Measurements from ENCODE around the gene FOSL1. TPM values are rescaled to one million over a fixed set of nuclear protein-coding genes. Genes with fewer than 3 reads are reported as not detected.

FOSL1 gene
- total RNA-seq, 1 experiment from 2014 or later: 186 TPM

- Histone ChIP-seq H3K27ac (ENCODE audit: low read length) (peak overlapping the region; percentile 98), H3K4me1 (ENCODE audit: control insufficient read depth, insufficient read depth, low read length) (peaks cover 46% of the 10 kb centered on the region), H3K36me3 (ENCODE audit: control insufficient read depth, insufficient read depth, low read length) (peaks cover 3% of the 10 kb centered on the region; the same call in 1 of the 2 replicates), H3K27me3 (ENCODE audit: control insufficient read depth, insufficient read depth, low read length) (no peaks in the 10 kb centered on the region), H3K9me3 (ENCODE audit: control insufficient read depth, insufficient read depth, low read depth, low read length) (no peaks in the 10 kb centered on the region), H3K4me3 (ENCODE audit: low read depth in 2 of 2, low read length in 2 of 2) (peak overlapping the region; percentile 84 to 91)
- 0 out of 2 replicates have a peak, but pooled peaks have one; percentile 55 for TF ChIP-seq SIN3A (IDR thresholded peaks at IDR 0.05; ENCODE audit: borderline replicate concordance, insufficient read depth, low read depth, low read length)
- TF ChIP-seq TCF7L2 (IDR thresholded peaks at IDR 0.05; ENCODE audit: low read depth, low read length): no peak
- ChIA-PET POLR2A (no interaction called here), CTCF (no interaction called here)
- intact Hi-C loops (cut with micrococcal nuclease; ENCODE audit: unreplicated experiment) (no loop called here), in situ Hi-C loops (cut with HindIII; ENCODE audit: low pct_unique_long_range_greater_than_20kb, low sequenced_read_pairs) (no loop called here)
- DNase-seq (ENCODE audit: low read depth, low spot score) (no peak), ATAC-seq (no peak)
- no TSS peak for BruUV-seq (replicated peaks)
Observed at GRCh38 chr11:65920372-65920802, 20.2 kb upstream of the FOSL1 start.

GRCh38 chr11:65919573-65920371 lies 19.6 kb upstream of the FOSL1 start:
- Histone ChIP-seq H3K27ac (ENCODE audit: low read length) (peak overlapping the region; percentile 98), H3K9me3 (ENCODE audit: control insufficient read depth, insufficient read depth, low read depth, low read length) (no peaks in the 10 kb centered on the region), H3K4me3 (ENCODE audit: low read depth in 2 of 2, low read length in 2 of 2) (peak overlapping the region; percentile 84 to 91), H3K27me3 (ENCODE audit: control insufficient read depth, insufficient read depth, low read length) (no peaks in the 10 kb centered on the region), H3K4me1 (ENCODE audit: control insufficient read depth, insufficient read depth, low read length) (peaks cover 50% of the 10 kb centered on the region), H3K36me3 (ENCODE audit: control insufficient read depth, insufficient read depth, low read length) (peaks cover 3% of the 10 kb centered on the region; the same call in 1 of the 2 replicates)
- in situ Hi-C loops (cut with HindIII; ENCODE audit: low pct_unique_long_range_greater_than_20kb, low sequenced_read_pairs): no loop called here
- intact Hi-C loops (cut with micrococcal nuclease; ENCODE audit: unreplicated experiment): no loop called here
- BruUV-seq (replicated peaks): TSS peak; percentile 89
- ChIA-PET POLR2A (no interaction called here), CTCF (no interaction called here)
- no peak for DNase-seq (ENCODE audit: low read depth, low spot score)
- TF ChIP-seq, protein P1, sequence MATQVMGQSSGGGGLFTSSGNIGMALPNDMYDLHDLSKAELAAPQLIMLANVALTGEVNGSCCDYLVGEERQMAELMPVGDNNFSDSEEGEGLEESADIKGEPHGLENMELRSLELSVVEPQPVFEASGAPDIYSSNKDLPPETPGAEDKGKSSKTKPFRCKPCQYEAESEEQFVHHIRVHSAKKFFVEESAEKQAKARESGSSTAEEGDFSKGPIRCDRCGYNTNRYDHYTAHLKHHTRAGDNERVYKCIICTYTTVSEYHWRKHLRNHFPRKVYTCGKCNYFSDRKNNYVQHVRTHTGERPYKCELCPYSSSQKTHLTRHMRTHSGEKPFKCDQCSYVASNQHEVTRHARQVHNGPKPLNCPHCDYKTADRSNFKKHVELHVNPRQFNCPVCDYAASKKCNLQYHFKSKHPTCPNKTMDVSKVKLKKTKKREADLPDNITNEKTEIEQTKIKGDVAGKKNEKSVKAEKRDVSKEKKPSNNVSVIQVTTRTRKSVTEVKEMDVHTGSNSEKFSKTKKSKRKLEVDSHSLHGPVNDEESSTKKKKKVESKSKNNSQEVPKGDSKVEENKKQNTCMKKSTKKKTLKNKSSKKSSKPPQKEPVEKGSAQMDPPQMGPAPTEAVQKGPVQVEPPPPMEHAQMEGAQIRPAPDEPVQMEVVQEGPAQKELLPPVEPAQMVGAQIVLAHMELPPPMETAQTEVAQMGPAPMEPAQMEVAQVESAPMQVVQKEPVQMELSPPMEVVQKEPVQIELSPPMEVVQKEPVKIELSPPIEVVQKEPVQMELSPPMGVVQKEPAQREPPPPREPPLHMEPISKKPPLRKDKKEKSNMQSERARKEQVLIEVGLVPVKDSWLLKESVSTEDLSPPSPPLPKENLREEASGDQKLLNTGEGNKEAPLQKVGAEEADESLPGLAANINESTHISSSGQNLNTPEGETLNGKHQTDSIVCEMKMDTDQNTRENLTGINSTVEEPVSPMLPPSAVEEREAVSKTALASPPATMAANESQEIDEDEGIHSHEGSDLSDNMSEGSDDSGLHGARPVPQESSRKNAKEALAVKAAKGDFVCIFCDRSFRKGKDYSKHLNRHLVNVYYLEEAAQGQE (IDR thresholded peaks at IDR 0.05; ENCODE audit: insufficient read depth in 1 of 2, low read depth in 2 of 2, low read length in 1 of 2): no peak
- TF ChIP-seq TCF7L2 (IDR thresholded peaks at IDR 0.05; ENCODE audit: low read depth, low read length): no peak
- no peak; the same call in 1 of the 2 replicates for TF ChIP-seq POLR2AphosphoS5 (IDR thresholded peaks at IDR 0.05; ENCODE audit: low read depth, low read length)
- TF ChIP-seq, protein P2, sequence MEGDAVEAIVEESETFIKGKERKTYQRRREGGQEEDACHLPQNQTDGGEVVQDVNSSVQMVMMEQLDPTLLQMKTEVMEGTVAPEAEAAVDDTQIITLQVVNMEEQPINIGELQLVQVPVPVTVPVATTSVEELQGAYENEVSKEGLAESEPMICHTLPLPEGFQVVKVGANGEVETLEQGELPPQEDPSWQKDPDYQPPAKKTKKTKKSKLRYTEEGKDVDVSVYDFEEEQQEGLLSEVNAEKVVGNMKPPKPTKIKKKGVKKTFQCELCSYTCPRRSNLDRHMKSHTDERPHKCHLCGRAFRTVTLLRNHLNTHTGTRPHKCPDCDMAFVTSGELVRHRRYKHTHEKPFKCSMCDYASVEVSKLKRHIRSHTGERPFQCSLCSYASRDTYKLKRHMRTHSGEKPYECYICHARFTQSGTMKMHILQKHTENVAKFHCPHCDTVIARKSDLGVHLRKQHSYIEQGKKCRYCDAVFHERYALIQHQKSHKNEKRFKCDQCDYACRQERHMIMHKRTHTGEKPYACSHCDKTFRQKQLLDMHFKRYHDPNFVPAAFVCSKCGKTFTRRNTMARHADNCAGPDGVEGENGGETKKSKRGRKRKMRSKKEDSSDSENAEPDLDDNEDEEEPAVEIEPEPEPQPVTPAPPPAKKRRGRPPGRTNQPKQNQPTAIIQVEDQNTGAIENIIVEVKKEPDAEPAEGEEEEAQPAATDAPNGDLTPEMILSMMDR (IDR thresholded peaks at IDR 0.05): no peak
- no peak for TF ChIP-seq SIN3A (IDR thresholded peaks at IDR 0.05; ENCODE audit: borderline replicate concordance, insufficient read depth, low read depth, low read length)
- peak; percentile 27 for ATAC-seq

GRCh38 chr11:65919141-65919572 lies 19.0 kb upstream of the FOSL1 start, which contains the start of gene DRAP1:
TSS of gene DRAP1 (plus strand) at chr11:65919426. CDS start at chr11:65919502, 76 bp downstream.
- no peaks in the 10 kb centered on the region for H3K9me3 ChIP-seq (ENCODE audit: control insufficient read depth, insufficient read depth, low read depth, low read length)
- no peak for DNase-seq (ENCODE audit: low read depth, low spot score)
- H3K27ac ChIP-seq (ENCODE audit: low read length): peak within 1 kb of the TSS; percentile 99
- intact Hi-C loops (cut with micrococcal nuclease; ENCODE audit: unreplicated experiment) (no loop called here), in situ Hi-C loops (cut with HindIII; ENCODE audit: low pct_unique_long_range_greater_than_20kb, low sequenced_read_pairs) (no loop called here)
- H3K4me1 ChIP-seq (ENCODE audit: control insufficient read depth, insufficient read depth, low read length): peaks cover 54% of the 10 kb centered on the region
- POLR2A ChIA-PET: no interaction called here
- peaks cover 3% of the 10 kb centered on the region; the same call in 1 of the 2 replicates for H3K36me3 ChIP-seq (ENCODE audit: control insufficient read depth, insufficient read depth, low read length)
- CTCF ChIA-PET: no interaction called here
- TF ChIP-seq, protein P2 (IDR thresholded peaks at IDR 0.05): no peak
- peak; percentile 96 for TF ChIP-seq SIN3A (IDR thresholded peaks at IDR 0.05; ENCODE audit: borderline replicate concordance, insufficient read depth, low read depth, low read length)
- TF ChIP-seq POLR2AphosphoS5 (IDR thresholded peaks at IDR 0.05; ENCODE audit: low read depth, low read length): peak; percentile 83
- BruUV-seq (replicated peaks): no TSS peak
- ATAC-seq: peak; percentile 75
- H3K4me3 ChIP-seq (ENCODE audit: low read depth in 2 of 2, low read length in 2 of 2): peak within 1 kb of the TSS; percentile 91 to 97
- no peaks in the 10 kb centered on the region for H3K27me3 ChIP-seq (ENCODE audit: control insufficient read depth, insufficient read depth, low read length)
